Ascending aorta (tissue), 2 donors: Measurements from ENCODE around the gene YJEFN3. TPM values are rescaled to one million over a fixed set of nuclear protein-coding genes. Genes with fewer than 3 reads are reported as not detected.

Experiments used
- DNase-seq, 2 donors: peaks; one replicate each; pipeline ENCODE4 v3.0.0-alpha.2; 2019; ENCODE audit warnings: low spot score in 2 of 2
- H3K27ac ChIP-seq, 2 donors: fragments of 200-600 bp; sonication (generic); one replicate each; pipeline ENCODE4 v1.5.1; 2016 to 2017; ENCODE audit warnings: mild to moderate bottlenecking in 1 of 2
- H3K27me3 ChIP-seq: fragments of 200-600 bp; sonication (generic); one replicate; pipeline ENCODE4 v1.5.1; 2017
- H3K36me3 ChIP-seq, 2 donors: fragments of 200-600 bp; sonication (generic); one replicate each; pipeline ENCODE4 v1.5.1; 2016
- H3K4me1 ChIP-seq, 2 donors: fragments of 200-600 bp; sonication (generic); one replicate each; pipeline ENCODE4 v1.5.1; 2016 to 2017; ENCODE audit warnings: mild to moderate bottlenecking in 1 of 2
- H3K4me3 ChIP-seq, 2 donors: fragments of 200-600 bp; sonication (generic); one replicate each; pipeline ENCODE4 v1.5.1; 2016 to 2017; ENCODE audit warnings: mild to moderate bottlenecking in 1 of 2
- H3K9me3 ChIP-seq, 2 donors: fragments of 200-600 bp; sonication (generic); one replicate each; pipeline ENCODE4 v1.5.1; 2016
- CTCF ChIP-seq, 3 experiments: fragments of 200-600 bp in 2 of 3; fragments of 450-650 bp in 1 of 3; sonication (generic) in 2 of 3; IDR thresholded peaks; one replicate each; pipeline ENCODE4 v1.5.1; 2016 to 2019; ENCODE audit warnings: antibody characterized with exemption in 3 of 3, mild to moderate bottlenecking in 1 of 3, moderate library complexity in 1 of 3
- intact Hi-C: fragments of 100-400 bp; cut with DNase I; formaldehyde crosslinking; loops from one replicate; pipeline ENCODE4 v1.15.1; 2023
- total RNA-seq: library from RNA; depleted of rRNA; stranded (reverse); fragments of >200 nt; gene quantifications from one replicate; pipeline ENCODE4 v1.1.0, GENCODE V29; 2016

YJEFN3 gene
- total RNA-seq, 1 donor from 2014 or later, result 3.5 TPM

DNA sequence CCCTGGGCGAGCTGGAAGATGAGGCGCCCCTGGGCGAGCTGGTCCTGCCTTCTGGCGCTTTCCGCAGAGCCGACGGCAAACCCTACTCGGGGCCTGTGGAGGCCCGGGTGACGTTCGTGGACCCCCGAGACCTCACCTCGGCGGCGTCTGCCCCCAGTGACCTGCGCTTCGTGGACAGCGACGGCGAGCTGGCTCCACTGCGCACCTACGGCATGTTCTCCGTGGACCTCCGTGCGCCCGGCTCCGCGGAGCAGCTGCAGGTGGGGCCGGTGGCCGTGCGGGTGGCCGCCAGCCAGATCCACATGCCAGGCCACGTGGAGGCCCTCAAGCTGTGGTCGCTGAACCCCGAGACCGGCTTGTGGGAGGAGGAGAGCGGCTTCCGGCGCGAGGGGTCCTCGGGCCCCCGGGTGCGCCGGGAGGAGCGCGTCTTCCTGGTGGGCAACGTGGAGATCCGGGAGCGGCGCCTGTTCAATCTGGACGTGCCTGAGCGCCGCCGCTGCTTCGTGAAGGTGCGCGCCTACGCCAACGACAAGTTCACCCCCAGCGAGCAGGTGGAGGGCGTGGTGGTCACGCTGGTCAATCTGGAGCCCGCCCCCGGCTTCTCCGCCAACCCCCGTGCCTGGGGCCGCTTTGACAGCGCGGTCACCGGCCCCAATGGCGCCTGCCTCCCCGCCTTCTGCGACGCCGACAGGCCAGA, 15.7 kb downstream of the YJEFN3 start:
- no peak for TF ChIP-seq CTCF (IDR thresholded peaks at IDR 0.05)
- Histone ChIP-seq H3K9me3 (no peaks in the 10 kb centered on the region), H3K36me3 (no peaks in the 10 kb centered on the region), H3K4me3 (no peak overlapping the region), H3K27me3 (peaks cover 6% of the 10 kb centered on the region), H3K4me1 (peaks cover 0 to 9% of the 10 kb centered on the region in 2 donors), H3K27ac (no peak overlapping the region)
- no peak for DNase-seq
- intact Hi-C loops, result no loop called here

DNA sequence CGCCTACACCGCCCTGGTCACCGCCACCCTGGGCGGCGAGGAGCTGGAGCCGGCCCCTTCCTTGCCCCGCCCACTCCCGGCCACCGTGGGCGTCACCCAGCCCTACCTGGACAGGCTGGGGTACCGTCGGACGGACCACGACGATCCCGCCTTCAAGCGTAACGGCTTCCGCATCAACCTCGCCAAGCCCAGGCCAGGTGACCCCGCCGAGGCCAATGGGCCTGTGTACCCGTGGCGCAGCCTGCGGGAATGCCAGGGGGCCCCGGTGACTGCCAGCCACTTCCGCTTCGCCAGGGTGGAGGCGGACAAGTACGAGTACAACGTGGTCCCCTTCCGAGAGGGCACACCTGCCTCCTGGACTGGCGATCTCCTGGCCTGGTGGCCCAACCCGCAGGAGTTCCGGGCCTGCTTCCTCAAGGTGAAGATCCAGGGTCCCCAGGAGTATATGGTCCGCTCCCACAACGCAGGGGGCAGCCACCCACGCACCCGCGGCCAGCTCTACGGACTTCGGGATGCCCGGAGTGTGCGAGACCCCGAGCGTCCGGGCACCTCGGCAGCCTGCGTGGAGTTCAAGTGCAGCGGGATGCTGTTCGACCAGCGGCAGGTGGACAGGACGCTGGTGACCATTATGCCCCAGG, 16.4 kb downstream of the YJEFN3 start:
- intact Hi-C loops, result no loop called here
- Histone ChIP-seq H3K27me3 (peaks cover 6% of the 10 kb centered on the region), H3K36me3 (no peaks in the 10 kb centered on the region), H3K27ac (no peak overlapping the region), H3K4me1 (peaks cover 0 to 9% of the 10 kb centered on the region in 2 donors), H3K4me3 (no peak overlapping the region), H3K9me3 (no peaks in the 10 kb centered on the region)
- DNase-seq, result no peak
- no peak for TF ChIP-seq CTCF (IDR thresholded peaks at IDR 0.05)

- Histone ChIP-seq H3K9me3 (no peaks in the 10 kb centered on the region), H3K36me3 (no peaks in the 10 kb centered on the region), H3K27me3 (peaks cover 6% of the 10 kb centered on the region), H3K4me1 (peaks cover 0 to 6% of the 10 kb centered on the region in 2 donors), H3K4me3 (no peak overlapping the region), H3K27ac (no peak overlapping the region)
- intact Hi-C loops, result no loop called here
- TF ChIP-seq CTCF (IDR thresholded peaks at IDR 0.05), result no peak
- DNase-seq, result no peak
Measured at GRCh38 chr19:19545707-19546106, 17.0 kb downstream of the YJEFN3 start.

DNA sequence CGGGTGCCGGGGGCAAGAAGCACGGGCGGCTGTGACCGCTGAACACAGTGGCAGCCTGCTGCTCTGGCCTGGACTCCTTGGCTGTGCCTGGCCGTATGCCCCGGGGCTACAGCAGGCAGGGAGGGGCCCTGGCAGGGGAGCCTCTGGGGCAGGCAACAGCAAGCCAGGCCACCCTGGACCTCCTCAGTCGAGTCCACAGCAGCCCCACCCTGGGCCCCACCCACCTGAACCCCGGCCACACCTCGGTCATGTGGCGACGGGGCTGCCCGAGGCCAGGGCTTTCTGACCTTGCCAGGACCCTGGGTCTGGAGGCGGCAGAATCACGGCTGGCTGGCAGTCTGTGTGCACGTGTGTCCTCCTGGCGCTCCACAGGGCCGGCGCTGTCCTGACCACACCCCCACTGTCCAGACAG, 18.0 kb downstream of the YJEFN3 start:
- no peaks in the 10 kb centered on the region for H3K36me3 ChIP-seq
- H3K4me1 ChIP-seq, result no peaks in the 10 kb centered on the region
- intact Hi-C loops, result no loop called here
- no peak for DNase-seq
- H3K4me3 ChIP-seq, result no peak overlapping the region
- no peaks in the 10 kb centered on the region for H3K9me3 ChIP-seq
- no peak for TF ChIP-seq CTCF (IDR thresholded peaks at IDR 0.05)
- no peak overlapping the region for H3K27ac ChIP-seq
- no peaks in the 10 kb centered on the region for H3K27me3 ChIP-seq

- no peaks in the 10 kb centered on the region for H3K9me3 ChIP-seq
- no peak overlapping the region for H3K27ac ChIP-seq
- H3K27me3 ChIP-seq, result no peaks in the 10 kb centered on the region
- TF ChIP-seq CTCF (IDR thresholded peaks at IDR 0.05), result no peak
- H3K4me1 ChIP-seq, result no peaks in the 10 kb centered on the region
- H3K36me3 ChIP-seq, result no peaks in the 10 kb centered on the region
- intact Hi-C loops, result no loop called here
- DNase-seq, result no peak
- H3K4me3 ChIP-seq, result no peak overlapping the region
Measured at GRCh38 chr19:19547674-19548336, 19.1 kb downstream of the YJEFN3 start.
